Measurements from ENCODE around the gene AK4. TPM values are rescaled to one million over a fixed set of nuclear protein-coding genes. Genes with fewer than 3 reads are reported as not detected.

AK4 gene
- total and polyA plus RNA-seq, 2 of the 8 experiments (the other 6 are each of a cell fraction or from before 2014, with no cell fraction given): 64.5 to 175 TPM

- H4K20me1 ChIP-seq (replicated peaks in 1 of 2; ENCODE audit: control insufficient read depth in 1 of 2, insufficient read depth in 2 of 2, low read length in 2 of 2): peaks cover 0 to 4% of the 10 kb centered on the region in 2 experiments
- no peak overlapping the region for H4K5ac ChIP-seq (ENCODE audit: insufficient read length, low read depth, low read length)
- peaks cover 0 to 95% of the 10 kb centered on the region in 2 experiments; a peak in 3 of 4 replicates for H3K79me2 ChIP-seq (ENCODE audit: control insufficient read depth in 1 of 2, insufficient read depth in 2 of 2, low read length in 2 of 2)
- H3K9ac ChIP-seq (replicated peaks in 1 of 4; ENCODE audit: extremely low read depth in 1 of 4, low read depth in 3 of 4, low read length in 3 of 4): no peak overlapping the region
- H3K4me1 ChIP-seq (replicated peaks in 1 of 4; ENCODE audit: control insufficient read depth in 3 of 4, insufficient read depth in 4 of 4, low read length in 3 of 4): peaks cover 4 to 23% (median 10%) of the 10 kb centered on the region in 4 experiments
- H3K9me3 ChIP-seq (ENCODE audit: insufficient read depth in 2 of 2, low read depth in 1 of 2, low read length in 1 of 2): no peaks in the 10 kb centered on the region
- peak overlapping the region; percentile 21; the same call in 1 of the 2 replicates for H2BK5ac ChIP-seq (ENCODE audit: low read depth, low read length)
- no peak overlapping the region for H3K4ac ChIP-seq (replicated peaks; ENCODE audit: insufficient read length, low read depth, low read length)
- peaks cover 10% of the 10 kb centered on the region for H3K79me1 ChIP-seq (ENCODE audit: low read depth, low read length)
- TF ChIP-seq RFX5 (IDR thresholded peaks at IDR 0.05; ENCODE audit: borderline replicate concordance, low read depth, low read length) (no peak), SRF (IDR thresholded peaks at IDR 0.05; ENCODE audit: low read depth, low read length) (no peak)
- POLR2A ChIA-PET (ENCODE audit: partially characterized antibody): interaction anchor here (1.5 kb wide), 1 partner anchor 28 kb away, joined by 3 read pairs; the partner anchor contains the start of gene AK4
- no peak overlapping the region for H3K4me3 ChIP-seq (ENCODE audit: extremely low read depth in 1 of 4, insufficient read depth in 2 of 4, low read depth in 3 of 4, low read length in 4 of 4)
- H2BK12ac ChIP-seq (ENCODE audit: low read depth, low read length): no peak overlapping the region
- no peak overlapping the region for H4K8ac ChIP-seq (ENCODE audit: extremely low read depth, insufficient read depth, low read length)
- no peak overlapping the region for H3K27ac ChIP-seq (ENCODE audit: low read depth, low read length)
- 0 out of 4 replicates have a peak overlapping the region, but pooled peaks of 1 of the 2 experiments have one; percentile 3 for H3K4me2 ChIP-seq (ENCODE audit: insufficient read depth in 1 of 2, low read depth in 2 of 2, low read length in 2 of 2)
- no peak for DNase-seq (ENCODE audit: low read depth in 1 of 2, low spot score in 2 of 2)
- no peak for FAIRE-seq
- H3K23ac ChIP-seq (ENCODE audit: insufficient read length): no peak overlapping the region
- H2BK15ac ChIP-seq (ENCODE audit: low read length): no peak overlapping the region
- WGBS, 2 experiments (ENCODE audit: extremely low coverage in 1 of 2, insufficient coverage in 1 of 2, insufficient read length in 1 of 2, insufficient replicate concordance in 2 of 2, low coverage in 1 of 2, low lambda C conversion rate in 2 of 2, missing lambda C conversion rate in 1 of 2): 80% methylated on average over 2 of the region's 2 CpGs; no CpG with 5 or more reads in 1 of the 2 experiments
- H3K27me3 ChIP-seq (replicated peaks in 1 of 4; ENCODE audit: control insufficient read depth in 3 of 4, extremely low read depth in 1 of 4, insufficient read depth in 3 of 4, low read length in 3 of 4): no peaks in the 10 kb centered on the region
- no peak overlapping the region for H3K18ac ChIP-seq (ENCODE audit: extremely low read depth, low read length)
- H3K56ac ChIP-seq (replicated peaks; ENCODE audit: insufficient read length, low read depth, low read length): no peak overlapping the region
- H2AK5ac ChIP-seq (ENCODE audit: low read depth, low read length): no peak overlapping the region
- H3K36me3 ChIP-seq (ENCODE audit: control insufficient read depth in 2 of 4, insufficient read depth in 4 of 4, low read length in 3 of 4): no peaks in the 10 kb centered on the region
- no peak overlapping the region for H2AFZ ChIP-seq (ENCODE audit: low read length)
- no peak overlapping the region for H2BK20ac ChIP-seq (ENCODE audit: low read length)
- H2BK120ac ChIP-seq (replicated peaks; ENCODE audit: low read depth, low read length): no peak overlapping the region
- H3K14ac ChIP-seq (ENCODE audit: insufficient read length): no peak overlapping the region
- H3K23me2 ChIP-seq (ENCODE audit: low read depth, low read length): no peaks in the 10 kb centered on the region
- CTCF ChIA-PET (ENCODE audit: partially characterized antibody): interaction anchor here (1.0 to 8.8 kb wide), 3 partner anchors 32 to 113 kb away, joined by 3 to 38 read pairs (median 4); no protein-coding TSS in a partner anchor
- H4K91ac ChIP-seq (replicated peaks; ENCODE audit: insufficient read length, low read length): no peak overlapping the region
Observed at GRCh38 chr1:65176056-65176450, 28.1 kb downstream of the AK4 start.

All from H1 (cell line).